ENCODE results near the gene CCDC183.

GRCh38 chr9:136856541-136857141 is 60.5 kb downstream of the CCDC183 start:
- TF ChIP-seq CTCF (conservative IDR thresholded peaks at IDR 0.05; ENCODE audit: low read length) (0 out of 2 replicates have a peak, but pooled peaks have one; percentile 21), EZH2phosphoT487 (IDR thresholded peaks at IDR 0.05; ENCODE audit: borderline replicate concordance, low read depth, low read length) (no peak)

Measured in OCI-LY7 (cell line).